ENCODE measurements around the gene TRIM34.
"Not testable (repeated sequence)": the region's sequence is repeated elsewhere in the genome, so short reads cannot be mapped to it uniquely, and the experiment has no call there.

TRIM34 gene

DNA sequence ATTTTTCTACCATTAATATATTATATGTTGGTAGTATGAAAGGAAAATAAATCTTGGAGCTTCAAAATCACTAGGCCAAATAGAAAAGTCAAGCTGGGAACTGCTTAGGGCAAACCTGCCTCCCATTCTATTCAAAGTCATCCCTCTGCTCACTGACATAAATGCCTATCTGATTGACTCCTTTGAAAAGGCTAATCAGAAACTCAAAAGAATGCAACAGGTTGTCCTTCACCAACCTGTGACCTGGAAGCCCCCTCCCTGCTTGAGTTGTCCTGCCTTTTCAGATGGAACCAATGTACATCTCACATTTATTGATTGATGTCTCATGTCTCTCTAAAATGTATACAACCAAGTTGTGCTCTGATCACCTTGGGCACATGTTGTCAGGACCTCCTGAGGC lies 3.2 kb upstream of the TRIM34 start:
- no peak for DNase-seq

DNA sequence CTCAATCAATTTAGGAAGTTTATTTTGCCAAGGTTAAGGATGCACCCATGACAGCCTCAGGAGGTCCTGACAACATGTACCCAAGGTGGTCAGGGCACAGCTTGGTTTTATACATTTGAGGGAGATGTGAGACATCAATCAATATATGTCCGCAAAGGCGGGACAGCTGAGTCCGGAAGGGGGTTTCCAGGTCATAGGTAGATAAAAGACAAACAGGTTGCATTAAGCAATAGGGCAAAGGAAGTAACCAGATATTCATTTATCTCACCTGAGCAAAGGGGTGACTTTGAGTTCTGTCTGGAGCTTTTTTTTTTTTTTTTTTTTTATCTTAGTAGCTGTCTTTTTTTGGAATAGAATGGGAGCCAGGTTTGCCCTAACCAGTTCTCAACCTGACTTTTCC lies 2.0 kb upstream of the TRIM34 start:
- DNase-seq = no peak

DNA sequence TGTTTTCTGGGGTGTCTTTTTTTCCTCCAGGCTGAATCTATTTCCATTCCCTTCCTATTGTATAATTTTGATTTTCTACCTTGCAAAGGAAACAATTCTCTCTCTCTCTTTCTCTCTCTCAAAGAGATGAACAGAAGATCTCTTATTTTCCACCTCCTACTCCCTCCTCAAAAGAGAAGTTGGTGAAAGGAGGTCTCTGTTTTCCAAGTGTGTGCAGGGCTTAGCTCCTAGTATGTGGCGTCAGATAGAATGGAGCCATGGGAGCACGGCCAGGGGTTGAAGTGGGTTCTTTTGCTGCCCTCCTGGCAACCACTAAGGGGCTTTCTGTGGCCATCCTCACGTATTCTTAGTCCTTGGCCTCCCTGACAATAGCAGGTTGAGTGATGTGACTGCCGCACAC lies 480 bp downstream of the TRIM34 start:
- no peak for DNase-seq

DNA sequence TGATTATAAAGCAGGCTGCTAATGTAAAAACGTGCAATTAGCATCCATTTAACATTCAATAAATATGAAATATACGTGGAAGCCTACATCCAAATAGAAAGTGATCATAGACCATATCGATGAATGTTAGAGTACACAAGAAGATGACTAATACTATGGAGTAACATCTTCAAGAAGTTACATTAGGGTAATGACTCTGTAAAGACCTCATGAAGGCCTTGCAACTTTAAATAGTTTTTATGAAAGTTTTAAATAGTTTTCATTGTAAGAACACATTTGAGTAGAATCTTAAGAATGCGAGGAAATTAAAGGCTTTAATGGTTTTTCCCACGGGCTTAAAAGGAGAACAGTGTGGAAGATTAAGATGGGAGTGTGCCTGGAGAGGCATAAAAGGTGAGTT lies 1.4 kb downstream of the TRIM34 start:
- DNase-seq = no peak

DNA sequence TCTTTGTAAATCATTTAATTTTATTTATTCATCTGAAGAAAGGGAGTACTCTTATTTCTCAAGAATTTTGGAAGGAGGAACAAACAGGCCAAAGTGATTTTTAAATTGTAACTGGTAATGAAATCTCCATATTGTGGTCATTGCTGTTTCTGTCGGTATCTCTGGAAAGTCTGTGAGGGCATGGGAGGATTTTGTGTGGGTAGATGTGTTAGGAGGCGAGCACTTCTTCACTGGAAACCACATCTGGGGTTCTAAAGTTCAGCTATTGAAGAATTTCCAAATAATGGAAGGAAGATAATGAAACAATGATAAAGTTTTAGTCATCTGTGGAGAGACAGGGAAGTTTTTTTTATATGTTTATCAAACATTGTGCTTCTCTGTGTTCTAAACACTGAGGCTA lies 6.6 kb downstream of the TRIM34 start:
- no peak for DNase-seq

DNA sequence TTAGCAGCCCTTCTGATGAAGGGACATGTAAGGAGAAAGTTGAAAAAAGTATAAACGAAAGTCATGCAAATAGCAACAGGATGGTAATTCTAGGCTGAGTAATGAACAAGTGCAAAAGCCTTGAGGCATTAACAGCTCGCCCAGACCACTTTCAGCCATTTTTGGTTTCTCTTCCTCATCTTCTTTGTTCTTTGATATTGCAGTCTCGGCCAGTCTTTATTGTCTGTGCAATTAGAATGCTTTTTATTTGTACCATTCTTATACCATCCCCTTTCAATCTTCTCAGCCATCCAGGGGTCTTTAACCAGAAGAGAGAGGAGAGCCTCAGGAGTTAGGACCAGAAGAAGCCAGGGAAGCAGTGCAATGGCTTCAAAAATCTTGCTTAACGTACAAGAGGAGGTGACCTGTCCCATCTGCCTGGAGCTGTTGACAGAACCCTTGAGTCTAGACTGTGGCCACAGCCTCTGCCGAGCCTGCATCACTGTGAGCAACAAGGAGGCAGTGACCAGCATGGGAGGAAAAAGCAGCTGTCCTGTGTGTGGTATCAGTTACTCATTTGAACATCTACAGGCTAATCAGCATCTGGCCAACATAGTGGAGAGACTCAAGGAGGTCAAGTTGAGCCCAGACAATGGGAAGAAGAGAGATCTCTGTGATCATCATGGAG lies 7.3 kb downstream of the TRIM34 start:
- DNase-seq = no peak

DNA sequence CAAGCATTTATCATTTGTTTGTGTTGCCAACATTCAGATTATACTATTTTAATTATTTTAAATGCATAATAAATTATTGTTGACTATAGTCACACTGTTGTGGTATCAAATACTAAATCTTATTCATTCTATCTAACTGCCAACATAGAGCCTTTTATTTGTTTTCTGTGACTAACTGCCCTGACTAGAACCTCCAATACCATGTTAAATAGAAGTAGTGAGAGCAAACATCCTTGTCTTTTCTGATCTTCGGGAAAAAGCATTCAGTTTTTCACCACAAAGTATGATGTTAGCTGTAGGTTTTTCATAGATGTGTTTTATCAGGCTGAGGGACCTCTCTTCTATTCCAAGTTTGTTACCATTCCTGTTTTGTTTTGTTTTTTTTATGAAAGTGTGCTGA lies 15.2 kb downstream of the TRIM34 start:
- no peak for DNase-seq

DNA sequence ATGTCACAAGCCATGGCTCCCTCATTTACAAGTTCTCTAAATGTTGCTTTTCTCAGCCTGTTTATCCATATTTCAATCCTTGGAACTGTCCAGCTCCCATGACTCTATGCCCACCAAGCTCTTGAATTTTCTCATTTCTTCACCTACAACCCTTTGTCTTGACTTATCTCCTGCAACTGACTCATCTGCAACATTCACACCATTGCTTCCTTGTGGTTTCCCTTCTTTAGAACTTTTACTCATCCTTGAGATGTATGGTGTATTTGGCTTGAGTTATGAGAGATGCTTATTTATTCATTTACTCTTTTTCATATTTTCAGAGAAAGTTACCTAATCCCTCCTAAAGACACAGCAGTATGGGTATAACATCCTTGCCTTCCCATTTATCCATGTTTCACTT lies 18.8 kb downstream of the TRIM34 start:
- no peak for DNase-seq

DNA sequence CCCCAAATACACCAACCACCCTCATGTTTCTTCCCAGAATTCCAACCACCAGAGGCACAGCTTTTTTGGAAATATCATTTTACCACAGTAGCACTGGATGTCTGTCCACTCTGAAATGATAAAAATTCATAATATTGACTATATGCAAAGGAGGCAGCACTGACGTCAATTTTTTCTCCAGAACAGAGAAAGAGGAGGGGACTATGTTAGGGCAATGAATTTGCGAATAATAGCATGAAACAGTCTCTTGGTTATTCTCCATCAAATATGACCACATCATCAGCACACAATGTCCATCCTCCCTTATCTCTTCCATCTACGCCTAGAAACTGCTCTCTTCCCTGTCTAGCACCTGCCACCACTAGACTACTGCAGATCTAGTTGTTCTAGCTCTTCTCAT lies 21.3 kb downstream of the TRIM34 start:
- DNase-seq = no peak

DNA sequence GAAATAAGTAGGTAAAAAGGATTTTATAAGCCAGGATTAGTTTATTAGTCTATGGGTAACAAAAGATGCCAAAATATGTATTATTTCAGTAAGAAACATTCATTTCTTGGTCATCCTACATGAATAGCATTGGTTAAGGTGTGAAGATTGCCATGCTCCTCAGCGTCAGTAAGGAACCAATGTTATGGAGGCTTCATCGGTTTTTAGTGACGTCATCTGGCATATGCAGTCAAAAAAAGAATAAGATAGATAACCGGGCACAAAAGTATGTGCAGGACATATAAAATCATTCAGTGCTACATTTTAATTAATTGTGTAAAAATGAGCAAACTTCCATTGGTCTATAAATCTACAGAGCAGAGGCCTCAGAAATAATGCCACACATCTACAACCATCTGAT lies 30.7 kb downstream of the TRIM34 start:
- no peak for DNase-seq

DNA sequence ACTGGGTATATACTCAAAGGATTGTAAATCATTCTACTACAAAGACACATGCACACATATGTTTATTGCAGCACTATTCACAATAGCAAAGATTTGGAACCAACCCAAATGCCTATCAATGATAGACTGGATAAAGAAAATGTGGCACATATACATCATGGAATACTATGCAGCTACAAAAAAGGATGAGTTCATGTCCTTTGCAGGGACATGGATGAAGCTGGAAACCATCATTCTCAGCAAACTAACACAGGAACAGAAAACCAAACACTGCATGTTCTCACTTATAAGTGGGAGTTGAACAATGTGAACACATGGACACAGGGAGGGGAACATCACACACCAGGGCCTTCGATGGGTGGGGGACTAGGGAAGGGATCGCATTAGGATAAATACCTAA lies 32.2 kb downstream of the TRIM34 start:
- not testable (repeated sequence) for DNase-seq

DNA sequence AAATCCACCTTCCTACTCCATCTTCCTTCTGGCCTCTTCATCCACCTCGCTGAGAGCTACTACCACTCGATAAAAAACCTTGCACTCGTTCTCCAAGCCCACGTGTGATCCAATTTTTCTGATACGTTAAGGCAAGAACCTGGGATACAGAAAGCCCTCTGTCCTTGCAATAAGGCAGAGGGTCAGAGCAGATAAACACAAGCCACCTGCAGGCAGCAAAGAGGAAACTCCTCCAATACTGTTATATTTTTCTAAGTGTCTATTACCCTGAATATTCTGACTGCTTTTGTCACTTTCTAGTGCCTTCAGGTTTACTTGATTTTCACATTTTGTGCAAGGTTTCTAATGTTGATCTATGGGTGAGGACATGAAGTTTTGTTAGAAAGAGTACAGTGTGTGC lies 33.5 kb downstream of the TRIM34 start:
- no peak for DNase-seq

DNA sequence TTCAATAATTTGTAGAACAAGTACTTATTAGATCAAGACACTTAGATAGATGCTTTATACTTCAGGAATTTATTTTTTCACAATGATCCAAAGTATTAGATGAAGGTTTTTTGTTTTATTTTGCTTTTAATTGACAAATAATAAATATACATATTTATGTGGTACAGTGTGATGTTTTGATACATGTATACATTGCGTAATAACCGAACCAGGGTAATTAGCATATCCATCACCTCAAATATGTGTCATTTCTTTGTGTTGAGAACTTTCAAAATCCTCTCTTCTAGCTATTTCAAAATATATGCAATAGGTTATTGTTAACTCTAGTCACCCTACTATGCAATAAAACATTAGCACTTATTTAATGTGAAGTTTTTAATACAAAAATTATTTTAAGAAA lies 38.7 kb downstream of the TRIM34 start:
- DNase-seq = no peak

DNA sequence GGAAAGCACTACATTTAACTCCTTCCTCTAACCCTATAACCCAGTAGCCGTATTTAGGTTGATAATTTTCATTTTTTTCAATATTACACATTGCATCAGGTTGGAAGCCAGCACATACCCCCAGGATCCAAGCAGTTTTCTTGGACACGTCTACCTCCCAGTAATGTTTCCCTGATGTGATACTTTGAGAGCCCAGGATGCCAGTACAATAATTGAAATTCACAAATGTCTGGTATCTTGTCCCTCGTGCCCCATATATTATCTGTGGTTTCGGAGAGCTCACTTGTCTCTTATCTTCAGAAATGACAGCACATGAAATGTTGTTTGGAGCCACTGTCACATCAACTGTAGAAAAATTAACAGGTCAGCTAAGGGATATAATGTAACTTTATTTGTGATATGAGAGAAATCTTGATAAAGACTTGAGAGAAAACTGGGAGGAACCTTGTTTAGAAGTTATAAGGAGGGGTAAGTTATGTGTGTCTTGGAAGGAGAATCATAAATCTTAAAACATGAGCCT lies 40.3 kb downstream of the TRIM34 start:
- DNase-seq = no peak

DNA sequence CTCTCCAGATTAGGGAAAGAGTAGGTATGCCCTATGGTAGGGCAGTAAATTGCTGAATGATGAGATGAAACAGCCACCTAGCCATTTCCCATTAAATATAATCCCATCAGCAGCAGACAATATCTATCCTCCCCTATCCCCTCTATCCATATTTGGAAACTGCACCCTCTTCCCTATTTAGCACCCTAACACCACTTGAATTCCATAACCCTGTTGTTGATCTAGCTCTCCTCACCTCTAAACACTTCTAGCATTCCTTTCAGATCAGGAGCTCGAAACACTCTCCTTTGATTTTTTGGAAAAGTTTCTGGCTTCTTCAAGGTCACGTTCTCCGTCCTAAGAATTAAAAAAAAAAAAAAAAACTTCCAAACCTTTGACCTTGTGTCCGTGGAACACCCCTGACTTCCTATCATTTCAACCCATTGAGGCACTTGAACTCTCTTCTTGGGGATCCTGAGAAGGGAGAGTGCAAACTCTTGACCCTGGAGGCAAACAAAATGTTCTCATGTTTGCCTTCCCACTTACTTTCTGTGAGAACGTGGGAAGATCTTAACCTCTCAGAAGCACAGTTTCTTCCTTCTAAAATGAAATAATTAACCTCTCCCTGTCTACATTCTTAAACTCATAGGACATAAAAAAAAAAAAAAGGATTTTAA lies 41.1 kb downstream of the TRIM34 start:
- DNase-seq = no peak

DNA sequence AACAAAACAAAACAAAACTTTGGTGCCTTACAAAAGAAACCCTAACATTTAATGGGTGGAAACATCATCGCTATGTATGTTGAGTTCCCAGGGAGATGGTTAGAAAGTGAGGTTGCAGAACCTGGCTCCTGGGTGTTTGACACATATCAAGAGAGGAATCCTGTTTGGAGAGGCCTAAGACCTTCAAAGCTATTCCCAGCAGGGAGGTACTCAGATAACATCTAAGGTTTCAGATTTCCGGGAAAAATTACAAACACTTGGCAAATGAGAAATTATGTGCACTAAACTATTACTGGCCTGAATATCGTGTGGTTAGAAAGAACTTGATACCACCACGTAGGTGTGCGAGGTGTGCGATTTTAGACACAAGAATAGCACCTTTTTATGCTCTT lies 41.6 kb downstream of the TRIM34 start:
- no peak for DNase-seq

DNA sequence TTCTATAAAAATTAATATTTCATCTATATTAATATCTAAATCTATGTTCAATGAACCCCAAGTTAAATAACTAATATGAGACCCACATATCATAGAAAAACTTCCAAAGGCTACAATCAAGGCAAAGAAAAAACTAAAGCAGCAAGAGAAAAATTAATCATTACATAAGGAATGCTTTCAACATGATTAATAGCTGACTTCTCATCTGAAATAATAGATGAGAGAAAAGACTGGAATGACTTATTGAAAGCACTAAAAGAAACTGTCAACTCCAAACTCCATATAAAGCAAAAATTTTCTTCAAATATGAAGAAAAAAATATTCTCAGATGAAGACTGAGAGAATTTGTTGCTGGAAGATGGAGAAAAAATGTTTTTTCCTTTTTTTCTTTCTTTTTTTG lies 47.0 kb downstream of the TRIM34 start:
- no peak for DNase-seq

DNA sequence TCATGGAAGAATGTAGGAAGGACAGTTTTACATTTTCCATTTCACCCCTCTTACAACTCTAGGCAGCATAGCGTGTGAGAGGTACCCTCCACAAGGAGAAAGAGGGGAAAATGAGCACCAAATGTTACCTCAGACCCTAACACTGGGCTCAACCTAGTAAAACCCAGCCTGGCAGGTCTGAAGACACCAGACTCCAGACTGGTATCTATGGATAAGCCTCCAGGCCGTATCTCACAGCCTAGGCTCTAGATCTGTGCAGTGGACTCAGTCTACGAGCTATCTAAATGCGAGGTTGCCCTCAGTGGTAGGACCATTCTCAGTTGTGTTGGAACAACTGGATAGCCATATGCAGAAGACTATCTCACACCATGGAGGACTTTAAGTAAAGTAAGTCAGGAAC lies 49.6 kb downstream of the TRIM34 start:
- DNase-seq = no peak

DNA sequence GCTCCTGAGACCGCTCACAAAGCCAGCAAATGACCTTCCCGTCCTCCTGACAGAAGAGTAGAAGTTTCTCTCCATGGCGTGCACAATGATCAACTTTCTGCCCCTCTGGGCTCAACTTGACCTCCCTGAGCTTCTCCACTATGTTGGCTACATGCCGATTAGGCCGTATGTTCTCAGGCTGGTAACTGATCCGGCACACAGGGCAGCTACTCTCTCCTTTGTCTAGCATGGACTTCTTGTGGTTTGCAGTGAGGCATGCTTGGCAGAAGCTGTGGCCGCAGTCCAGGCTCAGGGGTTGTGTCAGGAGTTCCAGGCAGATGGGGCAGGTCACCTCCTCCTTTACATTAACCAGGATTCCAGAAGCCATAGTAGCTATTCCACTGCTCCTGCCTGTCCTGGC lies 55.0 kb downstream of the TRIM34 start:
- DNase-seq = no peak

DNA sequence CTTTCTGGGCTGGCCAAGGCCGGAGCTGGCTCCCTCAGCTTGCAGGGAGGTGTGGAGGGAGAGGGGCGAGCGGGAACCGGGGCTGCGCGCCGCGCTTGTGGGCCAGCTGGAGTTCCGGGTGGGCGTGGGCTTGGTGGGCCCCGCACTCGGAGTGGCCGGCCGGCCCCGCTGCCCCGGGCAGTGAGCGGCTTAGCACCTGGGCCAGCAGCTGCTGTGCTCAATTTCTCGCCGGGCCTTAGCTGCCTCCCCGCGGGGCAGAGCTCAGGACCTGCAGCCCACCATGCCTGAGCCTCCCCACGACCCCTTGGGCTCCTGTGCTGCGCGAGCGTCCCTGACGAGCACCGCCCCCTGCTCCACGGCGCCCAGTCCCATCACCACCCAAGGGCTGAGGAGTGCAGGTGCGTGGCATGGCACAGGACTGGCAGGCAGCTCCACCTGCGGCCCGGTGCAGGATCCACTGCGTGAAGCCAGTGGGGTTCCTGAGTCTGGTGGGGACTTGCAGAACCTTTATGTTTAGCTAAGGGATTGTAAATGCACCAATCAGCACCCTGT lies 58.2 kb downstream of the TRIM34 start:
- not testable (repeated sequence) for DNase-seq

DNA sequence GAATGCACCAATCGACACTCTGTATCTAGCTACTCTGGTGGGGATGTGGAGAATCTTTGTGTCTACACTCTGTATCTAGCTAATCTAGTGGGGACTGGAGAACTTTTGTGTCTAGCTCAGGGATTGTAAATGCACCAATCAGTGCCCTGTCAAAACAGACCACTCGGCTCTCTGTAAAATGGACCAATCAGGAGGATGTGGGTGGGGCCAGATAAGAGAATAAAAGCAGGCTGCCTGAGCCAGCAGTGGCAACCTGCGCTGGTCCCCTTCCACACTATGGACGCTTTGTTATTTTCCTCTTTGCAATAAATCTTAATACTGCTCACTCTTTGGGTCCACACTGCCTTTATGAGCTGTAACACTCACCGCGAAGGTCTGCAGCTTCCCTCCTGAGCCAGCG lies 58.8 kb downstream of the TRIM34 start:
- DNase-seq = not testable (repeated sequence)

DNA sequence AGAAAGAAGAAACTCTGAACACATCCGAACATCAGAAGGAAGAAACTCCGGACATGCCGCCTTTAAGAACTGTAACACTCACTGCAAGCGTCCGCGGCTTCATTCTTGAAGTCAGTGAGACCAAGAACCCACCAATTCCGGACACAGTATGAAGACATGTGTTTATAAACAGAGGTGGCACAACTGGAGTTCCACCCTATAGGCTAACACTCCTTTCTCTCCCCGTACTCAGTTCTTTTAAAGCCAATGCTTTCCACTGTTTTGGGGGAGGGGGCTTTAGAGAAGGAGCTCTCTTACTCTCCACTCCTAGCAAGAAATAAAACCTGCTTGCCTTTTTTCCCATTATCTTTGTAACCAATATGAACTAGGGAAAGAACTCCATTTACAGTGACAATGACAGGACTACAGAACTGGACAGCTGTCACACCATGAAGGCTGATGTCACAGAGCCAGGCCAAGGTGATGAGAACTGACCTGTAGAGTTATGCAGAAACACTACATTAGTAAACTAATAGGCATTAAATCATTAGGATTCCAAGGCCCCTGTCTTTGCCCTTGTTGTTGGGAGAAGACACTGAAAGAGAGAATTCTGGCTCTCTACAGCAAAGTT lies 59.3 kb downstream of the TRIM34 start:
- DNase-seq = no peak

DNA sequence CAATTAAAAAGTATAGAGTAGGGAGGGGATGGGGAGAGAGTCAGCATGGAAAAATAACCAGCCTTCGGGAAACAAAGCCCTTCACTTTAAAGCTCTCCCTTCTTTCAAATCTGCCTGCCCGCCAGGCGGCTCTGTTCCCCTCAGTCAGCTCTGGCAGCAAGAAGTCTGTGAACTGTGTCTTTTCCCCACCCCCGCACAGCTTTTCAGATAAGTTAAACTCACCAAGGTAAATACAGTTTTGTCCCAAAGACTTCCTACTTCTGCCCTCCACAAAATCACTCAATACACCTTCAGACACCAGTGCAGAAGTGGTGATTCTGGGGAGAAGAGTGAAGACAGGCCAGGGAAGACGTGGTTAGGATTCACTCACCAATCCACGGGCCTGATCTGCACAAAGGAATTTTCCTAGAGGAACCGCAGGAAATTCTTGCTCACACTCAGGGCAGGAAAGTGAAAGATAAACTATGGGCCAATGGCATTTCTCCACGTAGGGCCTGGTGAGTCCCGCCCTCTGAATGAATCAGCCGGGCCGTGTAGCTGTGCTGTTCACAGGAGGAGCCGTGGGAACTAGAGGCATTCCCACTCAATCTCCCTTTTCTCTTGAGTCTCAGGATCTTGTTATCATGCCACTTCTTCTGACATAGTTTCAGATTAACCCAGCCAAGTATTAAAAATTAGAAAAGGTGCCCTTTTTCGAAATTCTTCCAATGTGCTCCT lies 60.0 kb downstream of the TRIM34 start, which contains the start of gene TRIM5:
Gene TRIM5 (minus strand): TSS at position 429 of the 717 bp plus-strand sequence. CDS start 4,897 bp downstream, outside the sequence.
- DNase-seq = no peak
